GOT3 (cell line): ENCODE data around the gene EPHA2.

Source experiments
- DNase-seq: peaks from one replicate; lab custom pipeline; 2025; ENCODE audit warnings: mixed read lengths; lab: John Stamatoyannopoulos, UW

EPHA2 gene

GRCh38 chr1:16149702-16150488 is 6.0 kb downstream of the EPHA2 start:
- DNase-seq: no peak

- DNase-seq: no peak
Measured at GRCh38 chr1:16149146-16149545, 6.7 kb downstream of the EPHA2 start.

DNA sequence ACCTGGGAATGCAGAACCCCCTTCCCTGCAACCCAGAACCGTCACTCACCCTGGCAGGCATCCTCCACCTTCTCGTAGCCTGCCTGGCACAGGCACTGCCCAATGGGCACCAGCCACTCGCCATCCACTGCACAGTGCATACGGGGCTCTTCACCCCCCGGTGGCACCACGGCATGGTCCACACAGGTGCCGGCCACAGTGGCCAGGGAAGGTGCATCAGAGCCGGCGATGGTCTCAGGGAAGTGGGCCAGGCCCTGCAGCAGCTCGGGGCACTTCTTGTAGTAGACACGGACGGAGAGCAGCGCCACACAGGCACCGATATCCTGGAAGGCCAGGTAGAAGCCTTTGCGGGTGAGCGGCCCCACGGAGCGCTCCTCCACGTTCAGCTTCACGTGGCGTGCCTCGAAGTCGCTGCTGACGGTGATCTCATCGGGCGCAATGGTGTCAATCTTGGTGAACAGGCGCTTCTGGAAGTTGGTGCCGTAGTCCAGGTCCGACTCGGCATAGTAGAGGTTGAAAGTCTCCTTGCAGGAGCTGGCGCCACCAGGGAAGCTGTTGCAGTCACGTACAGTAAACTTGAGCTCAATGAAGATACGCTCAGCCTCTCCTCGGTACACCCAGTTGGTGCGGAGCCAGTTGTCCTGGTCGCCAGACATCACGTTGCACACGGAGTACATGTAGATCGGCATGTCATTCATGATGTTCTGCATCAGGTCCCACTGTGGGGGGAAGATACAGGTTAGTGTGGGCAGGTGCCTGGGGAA is 7.4 kb downstream of the EPHA2 start:
- no peak for DNase-seq

GRCh38 chr1:16147156-16147926 is 8.5 kb downstream of the EPHA2 start:
- DNase-seq: no peak

GRCh38 chr1:16146279-16147155 is 9.4 kb downstream of the EPHA2 start:
- peak; percentile 52 for DNase-seq

- DNase-seq: peak; percentile 61
Measured at GRCh38 chr1:16145662-16146278, 10.1 kb downstream of the EPHA2 start.

DNA sequence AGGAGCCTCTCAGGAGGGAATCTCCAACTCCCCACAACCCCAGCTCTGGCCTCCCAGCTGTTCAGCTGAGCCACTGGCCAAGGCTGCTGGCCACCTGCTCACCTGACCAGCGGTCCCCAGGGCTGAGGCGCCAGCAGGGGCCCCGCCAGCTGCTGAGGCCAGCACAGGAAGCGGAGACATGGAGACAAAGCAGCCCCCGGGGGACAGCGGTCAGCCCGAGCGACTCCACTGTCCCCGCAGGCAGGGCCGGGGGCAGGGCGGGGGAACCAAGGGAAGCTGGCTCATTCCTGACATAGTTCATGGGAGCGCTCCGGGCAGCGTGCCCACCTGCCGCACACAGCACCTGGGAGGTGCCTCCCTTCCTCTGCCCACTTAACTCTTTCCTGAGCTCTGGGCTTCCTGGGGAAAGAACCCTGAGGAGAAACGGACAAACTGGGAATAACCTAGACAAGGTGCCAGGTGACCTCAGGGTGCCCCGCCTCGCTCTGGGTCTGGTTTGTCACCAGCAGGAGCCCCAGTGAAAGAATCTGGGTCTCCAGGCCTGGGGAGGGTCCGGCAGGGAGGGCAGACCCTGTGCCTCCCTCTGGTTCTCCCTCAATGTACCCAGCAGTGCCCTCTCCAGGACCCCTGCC is 10.7 kb downstream of the EPHA2 start:
- no peak for DNase-seq

DNA sequence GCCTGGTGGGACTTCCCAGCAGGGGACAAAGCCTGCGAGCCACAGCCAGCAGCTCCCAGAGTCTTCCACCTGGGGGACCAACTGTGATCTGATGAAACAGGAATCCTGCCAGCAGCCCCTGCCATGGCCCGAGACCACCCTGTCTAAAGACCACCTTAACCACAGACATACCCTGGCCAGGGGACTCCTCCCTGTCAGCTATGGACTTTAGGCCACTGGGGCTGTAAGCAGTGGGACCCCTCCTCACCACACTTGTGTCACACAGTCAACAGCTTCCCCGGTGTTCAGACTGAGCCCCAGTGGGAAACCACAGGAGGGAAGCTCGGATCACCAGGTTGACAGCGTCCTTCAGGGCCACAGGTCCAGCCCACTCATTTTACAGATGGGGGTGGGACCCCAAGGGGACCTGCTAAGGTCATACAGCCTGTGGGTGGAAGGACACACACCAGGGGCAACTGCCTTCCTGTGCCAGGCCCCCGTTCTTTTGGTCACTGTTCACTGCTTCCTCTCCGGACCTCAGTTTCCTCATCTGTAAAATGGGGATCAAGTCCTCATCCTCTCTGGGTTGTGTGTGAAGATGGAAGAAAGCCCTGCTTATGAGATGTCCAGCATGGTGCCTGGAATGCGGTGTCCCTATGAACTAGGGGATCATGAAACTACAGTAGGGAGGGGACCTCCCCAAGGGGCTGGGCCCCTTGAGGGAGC is 11.4 kb downstream of the EPHA2 start:
- no peak for DNase-seq

GRCh38 chr1:16143566-16144324 is 12.1 kb downstream of the EPHA2 start:
- DNase-seq: no peak

DNA sequence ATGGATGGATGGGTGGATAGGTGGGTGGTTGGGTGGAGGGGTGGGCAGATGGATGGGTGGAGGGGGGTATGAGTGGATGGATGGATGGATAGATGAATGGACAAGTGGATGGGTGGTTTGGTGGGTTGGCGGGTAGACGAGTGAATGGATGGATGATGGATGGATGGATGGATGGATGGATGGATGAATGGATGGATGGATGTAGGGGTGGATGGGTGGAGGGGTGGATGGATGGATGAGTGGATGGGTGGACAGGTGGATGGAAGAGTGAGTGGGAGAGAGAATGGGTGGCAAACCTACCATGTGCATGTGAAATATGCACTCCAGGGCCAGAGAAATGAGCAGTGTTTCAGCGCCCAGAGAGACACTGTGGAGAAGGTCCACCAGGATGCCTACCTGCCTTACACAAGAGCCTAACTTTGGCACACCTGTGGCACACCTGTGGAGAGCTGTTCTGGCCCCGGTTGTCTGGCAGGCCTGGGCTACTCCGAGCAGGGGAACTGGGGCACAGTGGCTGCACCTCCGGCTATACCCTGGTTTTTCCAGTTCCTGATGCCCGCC is 12.8 kb downstream of the EPHA2 start:
- no peak for DNase-seq

GRCh38 chr1:16142383-16142995 is 13.4 kb downstream of the EPHA2 start:
- DNase-seq: no peak

GRCh38 chr1:16141573-16142336 is 14.1 kb downstream of the EPHA2 start:
- DNase-seq: no peak

- no peak for DNase-seq
Measured at GRCh38 chr1:16140068-16140596, 15.7 kb downstream of the EPHA2 start.

DNA sequence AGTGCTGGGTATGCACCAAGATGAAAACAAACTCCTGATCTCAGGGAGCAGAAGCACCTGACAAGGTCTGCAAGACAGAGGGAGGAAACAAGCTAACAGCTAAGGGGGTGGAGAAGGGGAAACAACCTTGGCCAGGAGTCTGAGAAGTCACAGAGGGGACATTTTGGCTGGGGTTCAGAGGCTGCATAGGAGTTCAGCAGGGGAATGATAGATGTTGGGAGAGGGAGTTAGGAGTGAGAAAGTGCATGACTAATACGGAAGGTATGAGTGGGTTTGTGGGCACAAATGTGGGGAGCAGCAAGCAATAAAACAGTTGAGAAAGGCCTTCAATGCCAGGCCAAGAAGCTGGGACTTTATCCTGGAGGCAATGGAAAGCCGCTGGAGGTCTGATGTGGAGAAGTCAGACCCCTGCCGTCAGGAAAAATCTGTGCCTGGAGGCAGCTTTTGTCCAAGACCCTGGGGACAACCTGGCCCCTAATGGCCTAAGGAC is 16.4 kb downstream of the EPHA2 start:
- DNase-seq: peak; percentile 16

GRCh38 chr1:16138772-16139221 is 17.1 kb downstream of the EPHA2 start:
- DNase-seq: no peak

DNA sequence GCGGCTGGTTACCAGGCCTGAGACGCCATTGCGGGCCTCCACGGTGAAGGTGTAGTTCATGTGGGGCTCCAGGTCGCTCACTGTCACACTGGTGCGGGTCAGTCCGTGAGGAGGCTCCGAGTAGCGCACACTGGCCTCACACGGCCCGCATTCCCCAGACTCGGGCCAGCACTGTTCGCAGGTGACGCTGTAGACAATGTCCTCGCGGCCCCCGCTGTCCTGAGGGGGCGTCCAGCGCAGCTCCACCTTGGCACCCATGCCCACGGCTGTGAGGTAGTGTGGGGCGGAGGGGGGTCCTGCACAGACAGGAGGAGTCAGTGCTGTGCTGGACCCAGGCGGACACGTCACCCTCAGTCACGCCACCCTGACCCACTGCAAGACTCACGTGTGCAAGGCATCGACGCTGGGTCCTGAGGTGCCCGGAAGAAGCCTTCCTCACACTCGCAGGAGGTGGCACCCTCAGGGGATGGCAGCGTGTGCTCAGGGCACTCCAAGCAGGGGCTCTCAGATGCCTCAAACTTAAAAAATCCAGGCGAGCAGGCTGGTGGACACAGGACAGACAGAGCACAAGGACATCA is 17.9 kb downstream of the EPHA2 start:
- DNase-seq: no peak

DNA sequence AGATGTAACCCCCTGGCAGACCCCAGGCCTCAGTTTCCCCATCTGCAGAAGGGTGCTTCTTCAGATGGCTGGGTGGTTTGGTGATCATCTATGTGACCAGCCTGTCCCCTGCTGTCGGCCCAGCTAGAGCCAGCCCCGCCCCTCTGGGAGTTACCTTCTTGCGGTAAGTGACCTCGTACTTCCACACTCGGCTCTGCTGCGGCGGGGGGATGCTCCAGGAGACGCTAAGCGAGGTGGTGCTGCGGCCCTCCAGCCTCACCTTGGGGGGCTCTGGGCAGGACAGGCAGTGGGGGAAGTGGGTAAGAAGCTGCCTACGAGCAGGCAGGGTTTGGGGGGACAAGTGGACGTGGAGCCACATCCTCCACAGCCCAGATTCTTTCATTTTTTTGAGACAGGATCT is 20.4 kb downstream of the EPHA2 start:
- no peak for DNase-seq
